ENCODE data around the gene DSN1.

DNA sequence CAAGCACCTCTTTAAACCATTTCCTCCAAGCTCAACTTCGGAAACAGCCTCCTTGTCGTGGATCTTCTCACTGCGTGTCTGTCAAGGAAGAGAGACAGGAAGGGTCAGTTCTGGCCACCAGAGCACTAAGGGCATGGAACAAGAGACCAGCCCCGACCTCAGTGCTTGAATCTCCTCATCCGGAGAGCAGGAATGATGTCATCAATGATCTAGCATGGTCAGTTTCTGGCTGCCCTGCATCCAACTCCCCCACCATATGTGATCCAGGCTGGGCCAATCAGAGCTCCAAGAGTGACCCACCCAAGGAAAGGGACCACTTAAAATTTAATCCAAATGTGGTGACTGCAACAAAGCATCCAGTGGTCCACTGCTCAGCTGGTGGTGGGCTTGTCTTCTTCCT, 23.3 kb upstream of the DSN1 start:
- TF ChIP-seq, protein P1, sequence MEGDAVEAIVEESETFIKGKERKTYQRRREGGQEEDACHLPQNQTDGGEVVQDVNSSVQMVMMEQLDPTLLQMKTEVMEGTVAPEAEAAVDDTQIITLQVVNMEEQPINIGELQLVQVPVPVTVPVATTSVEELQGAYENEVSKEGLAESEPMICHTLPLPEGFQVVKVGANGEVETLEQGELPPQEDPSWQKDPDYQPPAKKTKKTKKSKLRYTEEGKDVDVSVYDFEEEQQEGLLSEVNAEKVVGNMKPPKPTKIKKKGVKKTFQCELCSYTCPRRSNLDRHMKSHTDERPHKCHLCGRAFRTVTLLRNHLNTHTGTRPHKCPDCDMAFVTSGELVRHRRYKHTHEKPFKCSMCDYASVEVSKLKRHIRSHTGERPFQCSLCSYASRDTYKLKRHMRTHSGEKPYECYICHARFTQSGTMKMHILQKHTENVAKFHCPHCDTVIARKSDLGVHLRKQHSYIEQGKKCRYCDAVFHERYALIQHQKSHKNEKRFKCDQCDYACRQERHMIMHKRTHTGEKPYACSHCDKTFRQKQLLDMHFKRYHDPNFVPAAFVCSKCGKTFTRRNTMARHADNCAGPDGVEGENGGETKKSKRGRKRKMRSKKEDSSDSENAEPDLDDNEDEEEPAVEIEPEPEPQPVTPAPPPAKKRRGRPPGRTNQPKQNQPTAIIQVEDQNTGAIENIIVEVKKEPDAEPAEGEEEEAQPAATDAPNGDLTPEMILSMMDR (IDR thresholded peaks at IDR 0.05; ENCODE audit: low read length), result no peak
- no peak for TF ChIP-seq EZH2 (IDR thresholded peaks at IDR 0.05; ENCODE audit: borderline replicate concordance, low read length)

All from OCI-LY1 (cell line).